Natural killer cell (primary cell): ENCODE data around the gene ZNF765. TPM values are rescaled to one million over a fixed set of nuclear protein-coding genes. Genes with fewer than 3 reads are reported as not detected.

Source experiments
- ATAC-seq, 3 donors: fragments of 150-1000 bp in 2 of 3; fragments of 200-7000 bp in 1 of 3; cut with Tn5 transposase; 1 replicate in 1 of 3; 2 replicates in 2 of 3; pipeline ENCODE4 v1.10.0; 2021; ENCODE audit warnings: mild to moderate bottlenecking in 2 of 3, moderate library complexity in 2 of 3
- DNase-seq, 2 donors: peaks; one replicate each; pipeline versions ENCODE4 v3.0.0 to v3.0.0-alpha.2; 2013 to 2021; ENCODE audit warnings: mixed read lengths in 1 of 2
- H3K27ac ChIP-seq: one replicate; pipeline ENCODE4 v1.5.1; 2013; ENCODE audit warnings: mild to moderate bottlenecking, low read length
- H3K27me3 ChIP-seq: one replicate; pipeline ENCODE4 v1.6.1; 2013; ENCODE audit warnings: low read length; ENCODE audit not compliant: control insufficient read depth, insufficient read depth
- H3K36me3 ChIP-seq: one replicate; pipeline ENCODE4 v1.6.1; 2013; ENCODE audit warnings: low read length; ENCODE audit not compliant: control insufficient read depth, insufficient read depth
- H3K4me1 ChIP-seq: one replicate; pipeline ENCODE4 v1.6.1; 2013; ENCODE audit warnings: low read length; ENCODE audit not compliant: control insufficient read depth, insufficient read depth
- H3K4me3 ChIP-seq: one replicate; pipeline ENCODE4 v1.5.1; 2013; ENCODE audit warnings: low read length
- H3K9me3 ChIP-seq: one replicate; pipeline ENCODE4 v1.6.1; 2013; ENCODE audit warnings: low read length; ENCODE audit not compliant: control insufficient read depth, insufficient read depth
- H3K27ac Mint-ChIP-seq, 2 donors: one replicate each; pipeline ENCODE4 v1.8.0; 2022; ENCODE audit warnings: mild to moderate bottlenecking in 2 of 2, mixed read lengths in 2 of 2, moderate library complexity in 1 of 2
- H3K27me3 Mint-ChIP-seq, 2 donors: one replicate each; pipeline ENCODE4 v1.8.0; 2022; ENCODE audit warnings: low read depth in 2 of 2, mixed read lengths in 2 of 2
- H3K36me3 Mint-ChIP-seq: one replicate; pipeline ENCODE4 v1.8.0; 2022; ENCODE audit warnings: mixed read lengths
- H3K4me1 Mint-ChIP-seq, 2 donors: one replicate each; pipeline ENCODE4 v1.8.0; 2022; ENCODE audit warnings: mixed read lengths in 2 of 2
- H3K4me3 Mint-ChIP-seq: one replicate; pipeline ENCODE4 v1.8.0; 2022; ENCODE audit warnings: mild to moderate bottlenecking, moderate library complexity, mixed read lengths
- H3K9me3 Mint-ChIP-seq, 2 donors: one replicate each; pipeline ENCODE4 v1.8.0; 2022; ENCODE audit warnings: mixed read lengths in 2 of 2
- WGBS: methylation state at CpG from one replicate; pipeline ENCODE4 v1.1.7; 2013; ENCODE audit warnings: missing lambda C conversion rate; ENCODE audit not compliant: insufficient coverage; 5-methylcytosine and 5-hydroxymethylcytosine counted together
- intact Hi-C: fragments of 100-400 bp; cut with micrococcal nuclease; formaldehyde crosslinking; loops from one replicate; pipeline ENCODE4 v1.14.2; 2022
- total RNA-seq, 4 donors: library from RNA; stranded (reverse); fragments of 120-200 nt in 1 of 4; gene quantifications; one replicate each; pipeline versions ENCODE4 v1.2.3 to v1.2.4, GENCODE V29; 2013 to 2022
- TF ChIP-seq, protein P1 (sequence below): fragments of 200-600 bp; IDR thresholded peaks from one replicate; pipeline ENCODE4 v1.8.0; 2022; ENCODE audit warnings: antibody characterized with exemption

ZNF765 gene
- total RNA-seq, 3 donors from 2014 or later (not counting 1 experiment from before 2014, with no cell fraction given), result 8.5 to 16.4 (median 11.8) TPM

DNA sequence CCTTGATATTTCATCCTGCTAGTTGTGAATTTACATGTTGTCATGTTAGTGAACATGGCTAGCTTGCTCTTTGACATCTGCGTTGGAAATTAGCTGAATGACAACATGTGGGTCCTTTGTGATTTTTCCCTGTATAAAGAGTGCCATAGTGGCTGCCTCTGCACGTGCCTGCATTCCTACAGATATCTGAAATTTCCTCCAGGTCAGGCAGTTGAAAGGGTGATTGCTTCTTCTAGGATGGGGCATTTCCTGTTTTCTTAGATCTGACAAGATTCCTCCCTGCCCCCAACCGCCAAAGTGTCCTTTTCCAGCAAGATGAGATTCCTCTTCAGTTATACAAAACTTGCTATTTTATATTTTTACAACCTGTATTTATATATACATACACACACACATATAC is 20.7 kb upstream of the ZNF765 start:
- no peak overlapping the region for H3K4me3 Mint-ChIP-seq
- Histone ChIP-seq H3K4me3 (no peak overlapping the region), H3K4me1 (no peaks in the 10 kb centered on the region), H3K27ac (no peak overlapping the region), H3K27me3 (no peaks in the 10 kb centered on the region), H3K9me3 (peaks cover 22% of the 10 kb centered on the region), H3K36me3 (peaks cover 41% of the 10 kb centered on the region)
- no peak overlapping the region for H3K27ac Mint-ChIP-seq
- WGBS, result 67% methylated on average over 3 of the region's 3 CpGs
- no peak for ATAC-seq
- H3K27me3 Mint-ChIP-seq, result no peaks in the 10 kb centered on the region
- intact Hi-C loops, result no loop called here
- peaks cover 41% of the 10 kb centered on the region for H3K36me3 Mint-ChIP-seq
- peaks cover 3 to 5% of the 10 kb centered on the region in 2 donors for H3K9me3 Mint-ChIP-seq
- peaks cover 0 to 5% of the 10 kb centered on the region in 2 donors for H3K4me1 Mint-ChIP-seq
- TF ChIP-seq, protein P1, sequence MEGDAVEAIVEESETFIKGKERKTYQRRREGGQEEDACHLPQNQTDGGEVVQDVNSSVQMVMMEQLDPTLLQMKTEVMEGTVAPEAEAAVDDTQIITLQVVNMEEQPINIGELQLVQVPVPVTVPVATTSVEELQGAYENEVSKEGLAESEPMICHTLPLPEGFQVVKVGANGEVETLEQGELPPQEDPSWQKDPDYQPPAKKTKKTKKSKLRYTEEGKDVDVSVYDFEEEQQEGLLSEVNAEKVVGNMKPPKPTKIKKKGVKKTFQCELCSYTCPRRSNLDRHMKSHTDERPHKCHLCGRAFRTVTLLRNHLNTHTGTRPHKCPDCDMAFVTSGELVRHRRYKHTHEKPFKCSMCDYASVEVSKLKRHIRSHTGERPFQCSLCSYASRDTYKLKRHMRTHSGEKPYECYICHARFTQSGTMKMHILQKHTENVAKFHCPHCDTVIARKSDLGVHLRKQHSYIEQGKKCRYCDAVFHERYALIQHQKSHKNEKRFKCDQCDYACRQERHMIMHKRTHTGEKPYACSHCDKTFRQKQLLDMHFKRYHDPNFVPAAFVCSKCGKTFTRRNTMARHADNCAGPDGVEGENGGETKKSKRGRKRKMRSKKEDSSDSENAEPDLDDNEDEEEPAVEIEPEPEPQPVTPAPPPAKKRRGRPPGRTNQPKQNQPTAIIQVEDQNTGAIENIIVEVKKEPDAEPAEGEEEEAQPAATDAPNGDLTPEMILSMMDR, result no peak
- DNase-seq, result no peak

DNA sequence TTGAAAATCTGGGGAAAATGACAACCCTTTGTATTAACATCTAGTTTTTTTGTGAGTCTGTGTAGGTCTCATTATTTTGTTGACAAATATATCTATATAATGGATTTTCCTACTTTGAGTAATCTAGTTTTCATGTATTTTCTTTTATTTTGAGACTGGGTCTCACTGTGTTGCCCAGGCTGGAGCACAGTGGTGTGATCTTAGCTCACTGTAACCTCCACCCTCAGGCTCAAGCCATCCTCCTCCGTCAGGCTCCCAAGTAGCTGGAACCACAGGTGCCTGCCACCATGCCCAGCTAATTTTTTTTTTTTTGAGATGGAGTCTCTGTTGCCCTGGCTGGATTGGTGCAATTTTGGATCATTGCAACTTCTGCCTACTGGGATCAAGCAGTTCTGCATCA is 20.2 kb upstream of the ZNF765 start:
- Mint-ChIP-seq H3K27ac (no peak overlapping the region), H3K9me3 (peaks cover 3 to 7% of the 10 kb centered on the region in 2 donors), H3K27me3 (no peaks in the 10 kb centered on the region), H3K36me3 (peaks cover 45% of the 10 kb centered on the region), H3K4me1 (peaks cover 0 to 5% of the 10 kb centered on the region in 2 donors), H3K4me3 (no peak overlapping the region)
- no peak for DNase-seq
- H3K4me3 ChIP-seq, result no peak overlapping the region
- H3K9me3 ChIP-seq, result peaks cover 26% of the 10 kb centered on the region
- ATAC-seq, result no peak
- no peak overlapping the region for H3K27ac ChIP-seq
- no peaks in the 10 kb centered on the region for H3K4me1 ChIP-seq
- TF ChIP-seq, protein P1, result no peak
- H3K27me3 ChIP-seq, result no peaks in the 10 kb centered on the region
- H3K36me3 ChIP-seq, result peaks cover 45% of the 10 kb centered on the region
- intact Hi-C loops, result no loop called here
- 100% methylated on average over 1 of the region's 1 CpG for WGBS

- H3K4me3 ChIP-seq, result no peak overlapping the region
- ATAC-seq (no peak), DNase-seq (no peak)
- H3K27me3 ChIP-seq, result no peaks in the 10 kb centered on the region
- Mint-ChIP-seq H3K27ac (no peak overlapping the region), H3K27me3 (no peaks in the 10 kb centered on the region), H3K4me1 (no peaks in the 10 kb centered on the region), H3K36me3 (peaks cover 88% of the 10 kb centered on the region), H3K4me3 (no peak overlapping the region), H3K9me3 (peaks cover 21 to 28% of the 10 kb centered on the region in 2 donors)
- H3K4me1 ChIP-seq, result no peaks in the 10 kb centered on the region
- H3K36me3 ChIP-seq, result peaks cover 40% of the 10 kb centered on the region
- H3K9me3 ChIP-seq, result peaks cover 59% of the 10 kb centered on the region
- 97% methylated on average over 2 of the region's 3 CpGs for WGBS
- intact Hi-C loops, result no loop called here
- no peak overlapping the region for H3K27ac ChIP-seq
- TF ChIP-seq, protein P1, result no peak
Measured at GRCh38 chr19:53381376-53381775, 13.6 kb upstream of the ZNF765 start.

GRCh38 chr19:53388168-53388567 is 6.8 kb upstream of the ZNF765 start:
- 100% methylated on average over 2 of the region's 3 CpGs for WGBS
- Mint-ChIP-seq H3K4me1 (peaks cover 0 to 3% of the 10 kb centered on the region in 2 donors), H3K36me3 (peaks cover 37% of the 10 kb centered on the region), H3K4me3 (no peak overlapping the region), H3K27ac (no peak overlapping the region), H3K27me3 (no peaks in the 10 kb centered on the region), H3K9me3 (peaks cover 6 to 20% of the 10 kb centered on the region in 2 donors)
- H3K36me3 ChIP-seq, result no peaks in the 10 kb centered on the region
- TF ChIP-seq, protein P1, result no peak
- intact Hi-C loops, result no loop called here
- no peaks in the 10 kb centered on the region for H3K27me3 ChIP-seq
- DNase-seq, result no peak
- no peaks in the 10 kb centered on the region for H3K4me1 ChIP-seq
- no peak overlapping the region for H3K27ac ChIP-seq
- H3K9me3 ChIP-seq, result peaks cover 65% of the 10 kb centered on the region
- no peak for ATAC-seq
- H3K4me3 ChIP-seq, result no peak overlapping the region
